NCI-H226 (cell line): Measurements from ENCODE around the gene ATP6V1G3.
A peak's percentile ranks its signal among the peaks of the same experiment; 100 is the strongest.
"Not testable (repeated sequence)": the region's sequence is repeated elsewhere in the genome, so short reads cannot be mapped to it uniquely, and the experiment has no call there.

Experiments
- DNase-seq: peaks from one replicate; pipeline ENCODE4 v3.0.0-alpha.2; 2015

Gene ATP6V1G3

GRCh38 chr1:198540580-198540979 lies at the start of gene ATP6V1G3:
Gene ATP6V1G3 (minus strand): TSS chr1:198540680. CDS start chr1:198540650, 30 bp downstream.
- no peak for DNase-seq

- DNase-seq: no peak
These were observed 48.4 kb upstream of the ATP6V1G3 start for GRCh38 chr1:198588845-198589244.

- no peak for DNase-seq
These were observed 43.7 kb upstream of the ATP6V1G3 start for GRCh38 chr1:198584163-198584562.

- DNase-seq: not testable (repeated sequence)
These were observed 42.8 kb upstream of the ATP6V1G3 start for GRCh38 chr1:198583209-198583802.

- DNase-seq: peak; percentile 34
These were observed 37.0 kb upstream of the ATP6V1G3 start for GRCh38 chr1:198577444-198577843.

- peak; percentile 22 for DNase-seq
These were observed 35.5 kb upstream of the ATP6V1G3 start for GRCh38 chr1:198575798-198576641.

GRCh38 chr1:198575292-198575691 lies 34.8 kb upstream of the ATP6V1G3 start:
- no peak for DNase-seq

- DNase-seq: no peak
These were observed 33.8 kb upstream of the ATP6V1G3 start for GRCh38 chr1:198574325-198574724.

- no peak for DNase-seq
These were observed 24.2 kb upstream of the ATP6V1G3 start for GRCh38 chr1:198564716-198565115.

GRCh38 chr1:198564157-198564556 lies 23.7 kb upstream of the ATP6V1G3 start:
- DNase-seq: no peak

- no peak for DNase-seq
These were observed 23.1 kb upstream of the ATP6V1G3 start for GRCh38 chr1:198563583-198563982.

- DNase-seq: peak; percentile 52
These were observed 19.7 kb upstream of the ATP6V1G3 start for GRCh38 chr1:198560161-198560560.

GRCh38 chr1:198559362-198559761 lies 18.9 kb upstream of the ATP6V1G3 start:
- no peak for DNase-seq

GRCh38 chr1:198558402-198558801 lies 17.9 kb upstream of the ATP6V1G3 start:
- no peak for DNase-seq

- DNase-seq: no peak
These were observed 16.5 kb upstream of the ATP6V1G3 start for GRCh38 chr1:198556971-198557370.

- no peak for DNase-seq
These were observed 12.4 kb upstream of the ATP6V1G3 start for GRCh38 chr1:198552668-198553416.

GRCh38 chr1:198550941-198551524 lies 10.6 kb upstream of the ATP6V1G3 start:
- no peak for DNase-seq

- no peak for DNase-seq
These were observed 9.4 kb upstream of the ATP6V1G3 start for GRCh38 chr1:198549866-198550265.

- DNase-seq: no peak
These were observed 8.4 kb upstream of the ATP6V1G3 start for GRCh38 chr1:198548890-198549289.

GRCh38 chr1:198545156-198545555 lies 4.7 kb upstream of the ATP6V1G3 start:
- DNase-seq: no peak

- no peak for DNase-seq
These were observed 3.8 kb upstream of the ATP6V1G3 start for GRCh38 chr1:198544265-198544664.

GRCh38 chr1:198543670-198544260 lies 3.3 kb upstream of the ATP6V1G3 start:
- no peak for DNase-seq

- no peak for DNase-seq
These were observed 2.2 kb upstream of the ATP6V1G3 start for GRCh38 chr1:198542632-198543031.
